HG03097 (cell line): ENCODE data around the gene DARS2.
"Not testable (repeated sequence)": the region's sequence is repeated elsewhere in the genome, so short reads cannot be mapped to it uniquely, and the experiment has no call there.

Experiments
- ATAC-seq: cut with Tn5 transposase; IDR thresholded peaks from one replicate; pipeline ENCODE4 v1.9.1; 2021; ENCODE audit not compliant: unreplicated experiment, low FRiP score

DARS2 gene, protein sequence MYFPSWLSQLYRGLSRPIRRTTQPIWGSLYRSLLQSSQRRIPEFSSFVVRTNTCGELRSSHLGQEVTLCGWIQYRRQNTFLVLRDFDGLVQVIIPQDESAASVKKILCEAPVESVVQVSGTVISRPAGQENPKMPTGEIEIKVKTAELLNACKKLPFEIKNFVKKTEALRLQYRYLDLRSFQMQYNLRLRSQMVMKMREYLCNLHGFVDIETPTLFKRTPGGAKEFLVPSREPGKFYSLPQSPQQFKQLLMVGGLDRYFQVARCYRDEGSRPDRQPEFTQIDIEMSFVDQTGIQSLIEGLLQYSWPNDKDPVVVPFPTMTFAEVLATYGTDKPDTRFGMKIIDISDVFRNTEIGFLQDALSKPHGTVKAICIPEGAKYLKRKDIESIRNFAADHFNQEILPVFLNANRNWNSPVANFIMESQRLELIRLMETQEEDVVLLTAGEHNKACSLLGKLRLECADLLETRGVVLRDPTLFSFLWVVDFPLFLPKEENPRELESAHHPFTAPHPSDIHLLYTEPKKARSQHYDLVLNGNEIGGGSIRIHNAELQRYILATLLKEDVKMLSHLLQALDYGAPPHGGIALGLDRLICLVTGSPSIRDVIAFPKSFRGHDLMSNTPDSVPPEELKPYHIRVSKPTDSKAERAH

DNA sequence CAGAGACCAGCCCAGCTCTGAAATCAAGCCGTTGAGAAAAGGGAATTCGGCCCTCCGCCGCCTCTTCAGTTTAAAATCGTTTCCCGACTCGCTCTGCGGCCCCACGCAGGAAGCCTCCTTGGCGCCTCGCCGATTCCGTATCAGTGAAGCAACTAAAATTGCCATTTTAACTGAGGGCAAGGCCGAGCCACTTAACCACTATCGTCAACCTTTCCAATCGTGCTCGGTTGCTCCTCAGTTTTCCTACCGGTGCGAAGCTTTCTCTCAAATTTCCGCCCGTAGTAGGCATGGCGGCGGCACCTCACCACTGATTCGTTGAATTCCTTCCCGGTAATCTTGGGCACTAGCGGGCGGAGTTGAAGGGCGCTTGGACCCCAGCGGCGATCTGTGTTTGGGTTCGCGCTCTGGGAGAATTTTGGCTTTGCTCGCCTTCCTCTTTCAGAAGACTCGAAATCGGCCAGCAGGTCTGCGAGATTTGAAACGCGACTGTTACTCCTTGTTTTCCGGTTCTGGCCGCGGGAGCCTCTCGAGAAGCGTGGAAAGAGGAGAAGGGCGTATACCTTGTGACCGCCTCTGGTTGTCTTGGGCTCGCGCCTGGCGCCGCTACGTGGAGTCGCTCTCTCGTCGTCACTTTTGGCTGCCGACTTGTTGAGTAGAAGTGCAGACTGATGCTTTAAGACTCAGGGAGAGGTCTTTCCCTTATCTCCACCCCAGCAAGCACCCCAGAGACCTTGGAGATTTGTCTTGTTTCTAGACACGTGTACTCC is at the start of gene DARS2, which contains the start of gene CENPL:
Gene DARS2 (plus strand): TSS at position 359 of the 767 bp plus-strand sequence. CDS start 557 bp downstream, outside the sequence.
Gene CENPL (minus strand): TSS at position 569 of the 767 bp plus-strand sequence. CDS start 13,584 bp downstream, outside the sequence.
- peak; percentile 89 for ATAC-seq

DNA sequence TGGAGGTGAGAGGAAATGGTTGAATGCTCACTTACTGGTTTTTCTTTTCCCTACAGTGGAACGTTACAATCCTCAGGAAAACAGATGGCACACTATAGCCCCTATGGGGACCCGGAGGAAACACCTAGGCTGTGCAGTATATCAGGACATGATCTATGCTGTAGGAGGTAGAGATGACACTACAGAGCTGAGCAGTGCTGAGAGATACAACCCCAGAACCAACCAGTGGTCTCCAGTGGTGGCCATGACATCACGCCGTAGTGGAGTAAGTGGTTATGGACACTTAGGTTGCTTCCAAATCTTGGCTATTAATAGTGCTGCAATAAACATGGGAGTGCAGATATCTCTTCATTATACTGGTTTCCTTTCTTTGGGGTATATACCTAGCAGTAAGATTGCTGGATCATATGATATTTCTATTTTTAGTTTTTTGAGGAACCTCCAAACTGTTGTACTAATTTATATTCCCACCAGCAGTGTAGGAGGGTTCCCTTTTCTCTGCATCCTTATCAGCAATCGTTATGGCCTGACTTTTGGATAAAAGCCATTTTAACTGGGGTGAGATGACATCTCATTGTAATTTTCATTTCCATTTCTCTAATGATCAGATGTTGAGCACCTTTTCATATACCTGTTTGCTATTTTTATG is 48.8 kb upstream of the DARS2 start:
- no peak for ATAC-seq

- no peak for ATAC-seq
Measured at GRCh38 chr1:173779936-173780335, 44.5 kb upstream of the DARS2 start.

GRCh38 chr1:173784997-173785396 is 39.5 kb upstream of the DARS2 start:
- ATAC-seq = no peak

GRCh38 chr1:173789841-173790240 is 34.6 kb upstream of the DARS2 start:
- no peak for ATAC-seq

DNA sequence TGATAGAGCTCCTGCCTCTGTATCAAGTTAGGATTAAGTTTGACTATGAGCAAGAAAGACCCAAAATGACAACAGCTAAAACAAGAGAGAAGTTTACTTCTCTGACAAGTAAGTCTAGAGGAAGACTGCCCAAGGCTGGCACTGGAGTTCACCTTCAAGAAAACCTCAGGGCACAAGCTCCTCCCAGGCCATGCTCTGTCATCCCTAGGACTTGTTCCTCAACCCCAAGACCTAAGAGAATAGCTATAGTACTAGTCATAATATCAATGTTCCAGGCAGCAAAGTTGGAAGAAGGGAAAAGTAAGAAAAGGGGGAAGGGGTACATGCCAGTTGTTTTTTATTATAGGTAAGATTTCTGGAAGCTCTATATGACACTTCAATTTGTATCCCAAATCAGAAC is 26.4 kb upstream of the DARS2 start:
- no peak for ATAC-seq

DNA sequence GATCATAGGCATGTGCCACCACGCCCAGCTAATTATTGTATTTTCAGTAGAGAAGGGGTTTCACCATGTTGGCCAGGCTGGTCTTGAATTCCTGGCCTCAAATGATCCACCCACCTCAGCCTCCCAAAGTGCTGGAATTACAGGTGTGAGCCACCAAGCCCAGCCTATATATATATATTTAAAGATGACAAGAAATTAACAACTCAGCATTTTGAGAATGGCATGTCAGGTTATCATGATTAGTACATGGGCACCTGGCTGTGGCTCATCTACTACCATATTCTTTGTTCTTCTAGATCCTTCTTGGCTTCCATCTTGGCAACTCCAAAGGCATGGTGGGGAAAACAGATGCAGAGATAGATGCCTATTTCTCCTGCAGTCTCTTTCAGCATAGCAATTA is 24.5 kb upstream of the DARS2 start:
- not testable (repeated sequence) for ATAC-seq

GRCh38 chr1:173802961-173803360 is 21.5 kb upstream of the DARS2 start:
- ATAC-seq = no peak

- ATAC-seq = not testable (repeated sequence)
Measured at GRCh38 chr1:173813654-173814053, 10.8 kb upstream of the DARS2 start.

DNA sequence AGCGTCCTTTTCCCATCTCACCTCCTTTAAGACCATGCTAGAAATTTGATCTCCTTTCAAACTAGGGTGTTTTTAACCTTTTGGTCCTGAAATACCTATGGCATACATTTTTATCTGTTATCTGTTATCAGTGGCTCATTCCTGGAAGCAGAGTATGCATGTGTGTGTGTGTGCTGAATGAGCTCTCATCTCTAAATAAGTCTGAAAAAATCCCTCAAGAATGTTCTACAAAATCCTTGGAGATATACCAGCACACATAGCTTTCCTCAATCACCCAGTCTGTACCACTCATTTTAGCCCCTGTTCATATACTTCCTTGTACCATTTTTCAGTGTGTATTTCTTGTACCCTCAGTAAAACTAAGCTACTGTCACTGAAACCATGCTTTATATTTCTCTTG is 6.0 kb upstream of the DARS2 start:
- no peak for ATAC-seq

- ATAC-seq = no peak
Measured at GRCh38 chr1:173821680-173822079, 2.8 kb upstream of the DARS2 start.

- ATAC-seq = peak; percentile 43
Measured at GRCh38 chr1:173823781-173824314, 625 bp upstream of the DARS2 start.

DNA sequence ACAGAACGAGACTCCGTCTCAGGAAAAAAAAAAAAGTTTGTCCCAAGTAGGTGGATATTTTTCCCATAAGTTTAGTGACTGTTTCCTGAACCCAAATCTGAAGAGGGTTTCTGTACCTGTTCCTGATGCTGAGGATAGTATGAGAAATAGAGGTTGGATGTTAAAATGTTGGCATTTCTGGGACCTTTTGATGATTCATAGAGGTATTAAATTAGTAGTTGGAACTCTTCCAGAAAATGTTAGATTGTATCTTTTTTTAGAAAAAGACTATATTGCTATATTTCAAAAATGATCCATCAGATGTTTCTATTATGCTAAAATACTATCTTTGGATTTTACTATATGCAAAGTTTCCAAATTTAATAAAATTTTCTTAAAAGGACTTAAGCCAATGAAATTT is 3.1 kb downstream of the DARS2 start:
- no peak for ATAC-seq

GRCh38 chr1:173832748-173833147 is 8.3 kb downstream of the DARS2 start:
- no peak for ATAC-seq

DNA sequence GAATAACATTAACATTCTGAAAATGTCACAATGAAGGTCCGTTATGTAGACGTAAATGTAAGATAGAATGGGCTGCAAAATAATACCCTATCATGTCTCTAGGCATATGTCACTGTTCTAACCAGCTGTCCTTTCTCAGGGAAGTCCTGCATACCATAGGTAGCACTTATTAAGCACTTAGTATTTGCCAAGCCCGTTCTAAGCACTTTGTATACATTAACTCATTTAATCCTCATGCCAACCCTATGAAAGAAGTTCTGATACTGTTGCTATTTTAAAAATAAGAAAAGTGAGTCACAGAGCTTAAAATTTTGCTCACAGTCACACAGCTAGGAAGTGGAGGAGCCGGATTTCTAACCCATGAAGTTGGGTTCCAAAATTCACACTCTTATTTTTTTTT is 27.6 kb downstream of the DARS2 start:
- ATAC-seq = no peak

- ATAC-seq = no peak
Measured at GRCh38 chr1:173853074-173853473, 28.6 kb downstream of the DARS2 start.

GRCh38 chr1:173856014-173856413 is 31.5 kb downstream of the DARS2 start:
- no peak for ATAC-seq

GRCh38 chr1:173856903-173857302 is 32.4 kb downstream of the DARS2 start:
- no peak for ATAC-seq

GRCh38 chr1:173857363-173857917 is 33.0 kb downstream of the DARS2 start:
- ATAC-seq = no peak

- not testable (repeated sequence) for ATAC-seq
Measured at GRCh38 chr1:173859547-173859946, 35.1 kb downstream of the DARS2 start.
